Inflammatory macrophage (primary cell): Measurements from ENCODE around the gene BCAS3.
A peak's percentile ranks its signal among the peaks of the same experiment; 100 is the strongest.

ENCODE experiments used
- DNase-seq, 2 donors: peaks; one replicate each; pipeline ENCODE4 v3.0.0-alpha.2; 2020 to 2022

Gene BCAS3

GRCh38 chr17:61324950-61325349, 647.3 kb downstream of the BCAS3 start:
- no peak for DNase-seq

- DNase-seq, result no peak
Observed at GRCh38 chr17:61325382-61326073, 647.9 kb downstream of the BCAS3 start.

GRCh38 chr17:61326330-61326729, 648.7 kb downstream of the BCAS3 start:
- no peak for DNase-seq

- no peak for DNase-seq
Observed at GRCh38 chr17:61328351-61328750, 650.7 kb downstream of the BCAS3 start.

GRCh38 chr17:61330174-61331150, 652.8 kb downstream of the BCAS3 start:
- DNase-seq, result no peak

- no peak for DNase-seq
Observed at GRCh38 chr17:61331178-61331577, 653.5 kb downstream of the BCAS3 start.

GRCh38 chr17:61331886-61332285, 654.2 kb downstream of the BCAS3 start:
- no peak for DNase-seq

- DNase-seq, result no peak
Observed at GRCh38 chr17:61333136-61333535, 655.5 kb downstream of the BCAS3 start.

- DNase-seq, result no peak
Observed at GRCh38 chr17:61334673-61335072, 657.0 kb downstream of the BCAS3 start.

- DNase-seq, result no peak
Observed at GRCh38 chr17:61335105-61335844, 657.6 kb downstream of the BCAS3 start.

GRCh38 chr17:61335845-61336655, 658.4 kb downstream of the BCAS3 start:
- no peak for DNase-seq

GRCh38 chr17:61337290-61337689, 659.6 kb downstream of the BCAS3 start:
- no peak for DNase-seq

GRCh38 chr17:61338000-61338798, 660.5 kb downstream of the BCAS3 start:
- no peak for DNase-seq

- no peak for DNase-seq
Observed at GRCh38 chr17:61338874-61339478, 661.3 kb downstream of the BCAS3 start.

- no peak for DNase-seq
Observed at GRCh38 chr17:61340431-61341209, 663.0 kb downstream of the BCAS3 start.

GRCh38 chr17:61343576-61343975, 665.9 kb downstream of the BCAS3 start:
- DNase-seq, result no peak

- DNase-seq, result no peak
Observed at GRCh38 chr17:61345061-61345460, 667.4 kb downstream of the BCAS3 start.

- DNase-seq, result peak in 1 of 2 donors; percentile 9
Observed at GRCh38 chr17:61345825-61346666, 668.4 kb downstream of the BCAS3 start.

- no peak for DNase-seq
Observed at GRCh38 chr17:61349350-61349749, 671.7 kb downstream of the BCAS3 start.
